PC-3 (cell line): Measurements from ENCODE around the gene ST6GALNAC3.

Experiments used
- CTCF ChIP-seq: fragments of 300-600 bp; sonication (generic); conservative IDR thresholded peaks from 2 replicates; pipeline ENCODE4 v1.5.1; 2017; ENCODE audit warnings: antibody characterized with exemption, low read depth, mild to moderate bottlenecking, low read length
- EZH2 ChIP-seq: fragments of 300-600 bp; sonication (generic); IDR thresholded peaks from one replicate; pipeline ENCODE4 v1.6.1; 2017; ENCODE audit warnings: antibody characterized with exemption, mild to moderate bottlenecking, low read length; ENCODE audit not compliant: unreplicated experiment
- EZH2phosphoT487 ChIP-seq: fragments of 300-600 bp; sonication (generic); IDR thresholded peaks from 2 replicates; pipeline ENCODE4 v1.6.1; 2018; ENCODE audit warnings: mild to moderate bottlenecking, antibody characterized with exemption, low read length, borderline replicate concordance

GRCh38 chr1:76185207-76185606 is 110.7 kb downstream of the ST6GALNAC3 start:
- TF ChIP-seq CTCF, result no peak
- no peak for TF ChIP-seq EZH2phosphoT487
- no peak for TF ChIP-seq EZH2
